IMR-90 (cell line): ENCODE data around the gene SPAG4. TPM values are rescaled to one million over a fixed set of nuclear protein-coding genes. Genes with fewer than 3 reads are reported as not detected.

Source experiments
- ATAC-seq: fragments of 200-7000 bp; cut with Tn5 transposase; 2 replicates; pipeline ENCODE4 v1.9.1; 2020; ENCODE audit warnings: low read depth, mild to moderate bottlenecking, moderate library complexity
- BruUV-seq: library from RNA; stranded (reverse); fragments of 400-500 nt; replicated peaks from 2 replicates; lab custom pipeline; 2021; lab: Mats Ljungman, UMichigan
- CTCF ChIA-PET: fragments of 300-600 bp; formaldehyde crosslinking; extraction: SDS; loops from one replicate; lab custom pipeline; 2021; ENCODE audit warnings: antibody characterized with exemption; lab: Yijun Ruan, JAX
- POLR2A ChIA-PET: fragments of 300-600 bp; sonication (Branson Sonifier 250); formaldehyde crosslinking; loops from one replicate; lab custom pipeline; 2022; ENCODE audit warnings: antibody characterized with exemption; ENCODE audit not compliant: unreplicated experiment; lab: Charles Lee
- DNase-seq: peaks from one replicate; pipeline ENCODE4 v3.0.0; 2013
- H2AFZ ChIP-seq: replicated peaks from 2 replicates; pipeline ENCODE3; 2013; ENCODE audit warnings: low read length, mild to moderate bottlenecking; ENCODE audit not compliant: poor library complexity
- H2AK5ac ChIP-seq: 2 replicates; pipeline ENCODE4 v1.6.1; 2013; ENCODE audit warnings: low read depth, low read length, inconsistent platforms
- H2AK9ac ChIP-seq: replicated peaks from 2 replicates; pipeline ENCODE3; 2013; ENCODE audit warnings: mild to moderate bottlenecking, low read depth, low read length, moderate library complexity; ENCODE audit not compliant: poor library complexity
- H2BK120ac ChIP-seq: 2 replicates; pipeline ENCODE4 v1.6.1; 2013; ENCODE audit warnings: low read depth, low read length, inconsistent platforms
- H2BK15ac ChIP-seq: 3 replicates; pipeline ENCODE4 v1.6.1; 2013; ENCODE audit warnings: low read depth, low read length, inconsistent platforms
- H2BK20ac ChIP-seq: 2 replicates; pipeline ENCODE4 v1.6.1; 2013; ENCODE audit warnings: low read depth, mild to moderate bottlenecking, inconsistent platforms, low read length, moderate library complexity
- H2BK5ac ChIP-seq: 2 replicates; pipeline ENCODE4 v1.6.1; 2013; ENCODE audit warnings: mild to moderate bottlenecking, low read depth, low read length, inconsistent platforms; ENCODE audit not compliant: poor library complexity, severe bottlenecking
- H3K14ac ChIP-seq: replicated peaks from 2 replicates; pipeline ENCODE4 v1.6.1; 2013; ENCODE audit warnings: low read depth, low read length, inconsistent platforms
- H3K18ac ChIP-seq: 2 replicates; pipeline ENCODE4 v1.6.1; 2013; ENCODE audit warnings: low read depth, low read length, control low read depth
- H3K23ac ChIP-seq: 2 replicates; pipeline ENCODE4 v1.6.1; 2013; ENCODE audit warnings: low read depth, low read length, inconsistent platforms
- H3K27ac ChIP-seq: 2 replicates; pipeline ENCODE4 v1.5.1; 2013; ENCODE audit warnings: mild to moderate bottlenecking, control low read depth, low read length; ENCODE audit not compliant: insufficient read depth
- H3K27me3 ChIP-seq: 2 replicates; pipeline ENCODE4 v1.6.1; 2013; ENCODE audit warnings: low read length; ENCODE audit not compliant: control insufficient read depth, insufficient read depth
- H3K36me3 ChIP-seq: 2 replicates; pipeline ENCODE4 v1.6.1; 2013; ENCODE audit warnings: low read length, mixed read lengths; ENCODE audit not compliant: control insufficient read depth, insufficient read depth
- H3K4ac ChIP-seq: 2 replicates; pipeline ENCODE4 v1.6.1; 2013; ENCODE audit warnings: low read depth, low read length, inconsistent platforms
- H3K4me1 ChIP-seq: 2 replicates; pipeline ENCODE4 v1.6.1; 2013; ENCODE audit warnings: low read length, mixed read lengths; ENCODE audit not compliant: control insufficient read depth, insufficient read depth
- H3K4me2 ChIP-seq: 2 replicates; pipeline ENCODE4 v1.6.1; 2013; ENCODE audit warnings: low read depth, mild to moderate bottlenecking, control low read depth, low read length, moderate library complexity
- H3K4me3 ChIP-seq: 2 replicates; pipeline ENCODE4 v1.5.1; 2013; ENCODE audit warnings: low read depth, mild to moderate bottlenecking, control low read depth, low read length, moderate library complexity; ENCODE audit not compliant: insufficient read depth
- H3K56ac ChIP-seq: 2 replicates; pipeline ENCODE4 v1.6.1; 2013; ENCODE audit warnings: low read length, inconsistent platforms; ENCODE audit not compliant: insufficient read depth; ENCODE audit errors: extremely low read depth
- H3K79me1 ChIP-seq, 2 experiments: 2 replicates each; pipeline ENCODE4 v1.6.1; 2013; ENCODE audit warnings: low read length in 2 of 2, inconsistent platforms in 1 of 2, low read depth in 1 of 2
- H3K9ac ChIP-seq: 2 replicates; pipeline ENCODE4 v1.6.1; 2013; ENCODE audit warnings: low read depth, low read length, control low read depth
- H3K9me1 ChIP-seq: 2 replicates; pipeline ENCODE4 v1.6.1; 2013; ENCODE audit warnings: low read length, inconsistent platforms; ENCODE audit not compliant: insufficient read depth
- H3K9me3 ChIP-seq: 2 replicates; pipeline ENCODE4 v1.6.1; 2013; ENCODE audit warnings: low read length; ENCODE audit not compliant: control insufficient read depth, insufficient read depth
- H4K20me1 ChIP-seq: 2 replicates; pipeline ENCODE4 v1.6.1; 2013; ENCODE audit warnings: low read length, inconsistent platforms; ENCODE audit not compliant: insufficient read depth
- H4K5ac ChIP-seq: 2 replicates; pipeline ENCODE4 v1.6.1; 2013; ENCODE audit warnings: mild to moderate bottlenecking, low read depth, low read length, control low read depth
- H4K8ac ChIP-seq, 2 experiments: 2 replicates each; pipeline ENCODE4 v1.6.1; 2013; ENCODE audit warnings: low read depth in 2 of 2, low read length in 2 of 2, control low read depth in 1 of 2, inconsistent platforms in 1 of 2
- H4K91ac ChIP-seq: 2 replicates; pipeline ENCODE4 v1.6.1; 2013; ENCODE audit warnings: low read depth, low read length, inconsistent platforms; ENCODE audit not compliant: insufficient read depth
- ELK1 ChIP-seq: fragments of 150-350 bp; IDR thresholded peaks from 2 replicates; pipeline ENCODE4 v1.6.1; 2016; ENCODE audit warnings: low read depth, mild to moderate bottlenecking, low read length, moderate library complexity, borderline replicate concordance
- RAD21 ChIP-seq: IDR thresholded peaks from 2 replicates; pipeline ENCODE4 v1.6.1; 2012; ENCODE audit warnings: low read length, improper control_type of control experiment
- RFX5 ChIP-seq: IDR thresholded peaks from 2 replicates; pipeline ENCODE4 v1.8.0; 2012; ENCODE audit warnings: low read depth, mild to moderate bottlenecking, low read length, moderate library complexity
- USF2 ChIP-seq: fragments of 150-350 bp; IDR thresholded peaks from 2 replicates; pipeline ENCODE4 v1.6.1; 2017; ENCODE audit warnings: mild to moderate bottlenecking, antibody characterized with exemption, low read length, low read depth
- WGBS, 2 experiments: methylation state at CpG; one replicate each; pipeline versions ENCODE4 v1.1.5 to v1.1.7; 2013; ENCODE audit warnings: missing lambda C conversion rate in 2 of 2; ENCODE audit not compliant: insufficient read length in 1 of 2; ENCODE audit errors: extremely low coverage in 2 of 2; 5-methylcytosine and 5-hydroxymethylcytosine counted together
- dilution Hi-C: fragments of 300-500 bp; cut with HindIII; formaldehyde crosslinking; loops from one replicate; pipeline ENCODE4 v1.14.3; 2018; ENCODE audit warnings: low sequenced_read_pairs; ENCODE audit not compliant: unreplicated experiment
- in situ Hi-C: fragments of 300-500 bp; cut with MboI; formaldehyde crosslinking; loops from 3 replicates; pipeline ENCODE4 v1.14.3; 2019; ENCODE audit warnings: low sequenced_read_pairs, inconsistent platforms, mixed read lengths
- intact Hi-C: fragments of 100-400 bp; cut with micrococcal nuclease; formaldehyde crosslinking; loops from 2 replicates; pipeline ENCODE4 v1.10.0; 2022
- polyA plus RNA-seq, 3 experiments: library from polyadenylated mRNA; depleted of rRNA; stranded (reverse); fragments of >200 nt; gene quantifications; 2 replicates each; pipeline ENCODE4 v1.2.3, GENCODE V29; 2012; ENCODE audit warnings: low replicate concordance in 1 of 3
- total RNA-seq: library from RNA; depleted of rRNA; stranded (reverse); fragments of >200 nt; gene quantifications from 2 replicates; pipeline ENCODE4 v1.2.3, GENCODE V29; 2012

The SPAG4 gene
- total and polyA plus RNA-seq, 2 of the 4 experiments (the other 2 are of a cell fraction): 1.8 to 5.5 TPM

GRCh38 chr20:35611482-35611881, 4.1 kb upstream of the SPAG4 start:
- TF ChIP-seq USF2 (no peak), RAD21 (no peak), ELK1 (no peak), RFX5 (no peak)
- no peaks in the 10 kb centered on the region for H3K27me3 ChIP-seq
- H2BK20ac ChIP-seq: no peak overlapping the region
- no peak overlapping the region for H3K27ac ChIP-seq
- H4K5ac ChIP-seq: no peak overlapping the region
- H3K23ac ChIP-seq: no peak overlapping the region
- DNase-seq (no peak), ATAC-seq (no peak)
- H3K9me1 ChIP-seq: no peaks in the 10 kb centered on the region
- H4K20me1 ChIP-seq: no peaks in the 10 kb centered on the region
- no TSS peak for BruUV-seq
- intact Hi-C loops: loop anchor here (10.0 kb wide), 1 partner anchor 97 kb away; no protein-coding TSS in a partner anchor
- H3K56ac ChIP-seq: no peak overlapping the region
- H3K18ac ChIP-seq: no peak overlapping the region
- no peaks in the 10 kb centered on the region for H3K36me3 ChIP-seq
- H4K8ac ChIP-seq: no peak overlapping the region
- H2BK120ac ChIP-seq: no peak overlapping the region
- H3K79me1 ChIP-seq: no peaks in the 10 kb centered on the region
- no peak overlapping the region for H3K4me3 ChIP-seq
- H2AK5ac ChIP-seq: no peak overlapping the region
- in situ Hi-C loops: no loop called here
- WGBS, 2 experiments: no CpG with 5 or more reads among the region's 2 CpGs
- no peak overlapping the region for H3K14ac ChIP-seq
- no peaks in the 10 kb centered on the region for H3K9me3 ChIP-seq
- no peak overlapping the region for H2AFZ ChIP-seq
- dilution Hi-C loops: no loop called here
- ChIA-PET POLR2A (no interaction called here), CTCF (no interaction called here)
- H2BK15ac ChIP-seq: no peak overlapping the region
- H3K4ac ChIP-seq: no peak overlapping the region
- 0 out of 2 replicates have a peak, but pooled peaks cover 2% of the 10 kb centered on the region for H3K4me1 ChIP-seq
- H4K91ac ChIP-seq: no peak overlapping the region
- no peak overlapping the region for H3K4me2 ChIP-seq
- H3K9ac ChIP-seq: no peak overlapping the region
- H2AK9ac ChIP-seq: no peak overlapping the region
- no peak overlapping the region for H2BK5ac ChIP-seq
